H1 (cell line): Measurements from ENCODE around the gene CORO2B.

ENCODE experiments used
- ATF2 ChIP-seq: IDR thresholded peaks from 2 replicates; pipeline ENCODE4 v1.6.1; 2012; ENCODE audit warnings: low read length, inconsistent platforms
- CBX8 ChIP-seq: fragments of 300-800, 300-1000 bp; sonication (generic); IDR thresholded peaks from 2 replicates; pipeline ENCODE4 v1.7.1; 2016; ENCODE audit warnings: low read depth, low read length, borderline replicate concordance
- CTCF ChIP-seq, 3 experiments: IDR thresholded peaks; 1 replicate in 2 of 3; 2 replicates in 1 of 3; pipeline versions ENCODE4 v1.5.1 to v1.6.1; 2011; ENCODE audit warnings: low read length in 3 of 3, mild to moderate bottlenecking in 3 of 3, inconsistent platforms in 2 of 3, low read depth in 1 of 3, moderate library complexity in 1 of 3; ENCODE audit not compliant: insufficient read depth in 1 of 3; ENCODE audit errors: control extremely low read depth in 1 of 3
- EP300 ChIP-seq, 2 experiments: IDR thresholded peaks; 1 replicate in 1 of 2; 2 replicates in 1 of 2; pipeline ENCODE4 v1.6.1; 2011 to 2012; ENCODE audit warnings: low read depth in 2 of 2, low read length in 2 of 2, mild to moderate bottlenecking in 2 of 2, borderline replicate concordance in 1 of 2, inconsistent platforms in 1 of 2, moderate library complexity in 1 of 2
- JUN ChIP-seq: IDR thresholded peaks from 2 replicates; pipeline ENCODE4 v1.6.1; 2011; ENCODE audit warnings: low read depth, mild to moderate bottlenecking, improper control_type of control experiment, low read length
- KDM1A ChIP-seq: fragments of 200-600, 300-600 bp; sonication (generic); IDR thresholded peaks from 2 replicates; pipeline ENCODE4 v1.7.1; 2016; ENCODE audit warnings: mild to moderate bottlenecking, low read length, borderline replicate concordance
- POLR2A ChIP-seq, 2 experiments: IDR thresholded peaks; 1 replicate in 1 of 2; 2 replicates in 1 of 2; pipeline ENCODE4 v1.6.1; 2011; ENCODE audit warnings: low read depth in 2 of 2, low read length in 2 of 2, mild to moderate bottlenecking in 2 of 2; ENCODE audit errors: control extremely low read depth in 1 of 2
- POLR2AphosphoS5 ChIP-seq: IDR thresholded peaks from 2 replicates; pipeline ENCODE4 v1.6.1; 2011; ENCODE audit warnings: low read depth, low read length
- RAD21 ChIP-seq, 2 experiments: IDR thresholded peaks in 1 of 2; conservative IDR thresholded peaks in 1 of 2; 2 replicates each; pipeline ENCODE4 v1.6.1; 2011; ENCODE audit warnings: low read depth in 2 of 2, low read length in 2 of 2, improper control_type of control experiment in 1 of 2, inconsistent platforms in 1 of 2, mild to moderate bottlenecking in 1 of 2, moderate library complexity in 1 of 2
- RFX5 ChIP-seq: IDR thresholded peaks from 2 replicates; pipeline ENCODE4 v1.6.1; 2011; ENCODE audit warnings: low read depth, low read length, improper control_type of control experiment, borderline replicate concordance
- SAP30 ChIP-seq: fragments of 300-600 bp; sonication (generic); IDR thresholded peaks from 2 replicates; pipeline ENCODE4 v1.7.1; 2012; ENCODE audit warnings: low read length, moderate library complexity, mild to moderate bottlenecking, inconsistent platforms; ENCODE audit not compliant: insufficient read depth, insufficient replicate concordance
- SP4 ChIP-seq: IDR thresholded peaks from 2 replicates; pipeline ENCODE4 v1.6.1; 2012; ENCODE audit warnings: low read length, inconsistent platforms
- TAF1 ChIP-seq: IDR thresholded peaks from 2 replicates; pipeline ENCODE4 v1.6.1; 2011; ENCODE audit warnings: mild to moderate bottlenecking, low read depth, low read length
- TCF12 ChIP-seq: IDR thresholded peaks from 2 replicates; pipeline ENCODE4 v1.6.1; 2011; ENCODE audit warnings: low read depth, mild to moderate bottlenecking, low read length

GRCh38 chr15:68646696-68647095 lies 67.9 kb downstream of the CORO2B start:
- TF ChIP-seq CTCF (IDR thresholded peaks at IDR 0.05; ENCODE audit: control extremely low read depth in 1 of 3, insufficient read depth in 1 of 3, low read depth in 1 of 3, low read length in 3 of 3) (no peak), KDM1A (no peak), RAD21 (IDR thresholded peaks at IDR 0.05 in 1 of 2, conservative IDR thresholded peaks at IDR 0.05 in 1 of 2; ENCODE audit: low read depth in 2 of 2, low read length in 2 of 2) (no peak), TCF12 (no peak), RFX5 (no peak), ATF2 (no peak), POLR2A (IDR thresholded peaks at IDR 0.05; ENCODE audit: control extremely low read depth in 1 of 2, low read depth in 2 of 2, low read length in 2 of 2) (no peak), EP300 (IDR thresholded peaks at IDR 0.05; ENCODE audit: borderline replicate concordance in 1 of 2, low read depth in 2 of 2, low read length in 2 of 2) (no peak), POLR2AphosphoS5 (no peak), CBX8 (no peak), JUN (no peak), SP4 (no peak), TAF1 (no peak), SAP30 (no peak)
